ENCODE data around the gene MMP25. TPM values are rescaled to one million over a fixed set of nuclear protein-coding genes. Genes with fewer than 3 reads are reported as not detected.

Gene MMP25
- total RNA-seq, 1 donor from 2014 or later, result 0.13 TPM

- H3K36me3 Mint-ChIP-seq (ENCODE audit: low read depth), result peaks cover 1% of the 10 kb centered on the region
- no peaks in the 10 kb centered on the region for H3K9me3 Mint-ChIP-seq
- H3K27me3 Mint-ChIP-seq, result no peaks in the 10 kb centered on the region
- ATAC-seq (ENCODE audit: low read depth) (no peak), DNase-seq (no peak)
- TF ChIP-seq, protein P1, sequence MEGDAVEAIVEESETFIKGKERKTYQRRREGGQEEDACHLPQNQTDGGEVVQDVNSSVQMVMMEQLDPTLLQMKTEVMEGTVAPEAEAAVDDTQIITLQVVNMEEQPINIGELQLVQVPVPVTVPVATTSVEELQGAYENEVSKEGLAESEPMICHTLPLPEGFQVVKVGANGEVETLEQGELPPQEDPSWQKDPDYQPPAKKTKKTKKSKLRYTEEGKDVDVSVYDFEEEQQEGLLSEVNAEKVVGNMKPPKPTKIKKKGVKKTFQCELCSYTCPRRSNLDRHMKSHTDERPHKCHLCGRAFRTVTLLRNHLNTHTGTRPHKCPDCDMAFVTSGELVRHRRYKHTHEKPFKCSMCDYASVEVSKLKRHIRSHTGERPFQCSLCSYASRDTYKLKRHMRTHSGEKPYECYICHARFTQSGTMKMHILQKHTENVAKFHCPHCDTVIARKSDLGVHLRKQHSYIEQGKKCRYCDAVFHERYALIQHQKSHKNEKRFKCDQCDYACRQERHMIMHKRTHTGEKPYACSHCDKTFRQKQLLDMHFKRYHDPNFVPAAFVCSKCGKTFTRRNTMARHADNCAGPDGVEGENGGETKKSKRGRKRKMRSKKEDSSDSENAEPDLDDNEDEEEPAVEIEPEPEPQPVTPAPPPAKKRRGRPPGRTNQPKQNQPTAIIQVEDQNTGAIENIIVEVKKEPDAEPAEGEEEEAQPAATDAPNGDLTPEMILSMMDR (IDR thresholded peaks at IDR 0.05), result no peak
- H3K27ac Mint-ChIP-seq, result no peak overlapping the region
- intact Hi-C loops (cut with micrococcal nuclease), result no loop called here
- H3K4me3 Mint-ChIP-seq, result peak overlapping the region; percentile 15
- POLR2A ChIA-PET, result interaction anchor here (0.7 kb wide), 1 partner anchor 40 kb away, joined by 5 read pairs; no protein-coding TSS in a partner anchor
- CTCF ChIA-PET, result interaction anchor here (1.3 kb wide), 1 partner anchor 73 kb away, joined by 4 read pairs; no protein-coding TSS in a partner anchor
- peaks cover 23% of the 10 kb centered on the region for H3K4me1 Mint-ChIP-seq
Measured at GRCh38 chr16:3056336-3057180, 10.2 kb downstream of the MMP25 start.

GRCh38 chr16:3057181-3058138, 11.1 kb downstream of the MMP25 start:
- Mint-ChIP-seq H3K4me3 (peak overlapping the region; percentile 15), H3K27me3 (no peaks in the 10 kb centered on the region), H3K36me3 (ENCODE audit: low read depth) (peaks cover 1% of the 10 kb centered on the region), H3K27ac (no peak overlapping the region), H3K9me3 (no peaks in the 10 kb centered on the region), H3K4me1 (peaks cover 23% of the 10 kb centered on the region)
- ChIA-PET CTCF (interaction anchor here (1.5 to 3.0 kb wide), 5 partner anchors 9 to 71 kb away, joined by 5 to 61 read pairs (median 8); no protein-coding TSS in a partner anchor), POLR2A (interaction anchor here (1.1 to 2.9 kb wide), 7 partner anchors 18 to 72 kb away, joined by 3 to 31 read pairs (median 6); no protein-coding TSS in a partner anchor)
- no peak for DNase-seq
- intact Hi-C loops (cut with micrococcal nuclease), result loop anchor here (2.0 kb wide), 5 partner anchors 17 to 101 kb away; no protein-coding TSS in a partner anchor
- TF ChIP-seq, protein P1 (IDR thresholded peaks at IDR 0.05), result no peak
- no peak for ATAC-seq (ENCODE audit: low read depth)

DNA sequence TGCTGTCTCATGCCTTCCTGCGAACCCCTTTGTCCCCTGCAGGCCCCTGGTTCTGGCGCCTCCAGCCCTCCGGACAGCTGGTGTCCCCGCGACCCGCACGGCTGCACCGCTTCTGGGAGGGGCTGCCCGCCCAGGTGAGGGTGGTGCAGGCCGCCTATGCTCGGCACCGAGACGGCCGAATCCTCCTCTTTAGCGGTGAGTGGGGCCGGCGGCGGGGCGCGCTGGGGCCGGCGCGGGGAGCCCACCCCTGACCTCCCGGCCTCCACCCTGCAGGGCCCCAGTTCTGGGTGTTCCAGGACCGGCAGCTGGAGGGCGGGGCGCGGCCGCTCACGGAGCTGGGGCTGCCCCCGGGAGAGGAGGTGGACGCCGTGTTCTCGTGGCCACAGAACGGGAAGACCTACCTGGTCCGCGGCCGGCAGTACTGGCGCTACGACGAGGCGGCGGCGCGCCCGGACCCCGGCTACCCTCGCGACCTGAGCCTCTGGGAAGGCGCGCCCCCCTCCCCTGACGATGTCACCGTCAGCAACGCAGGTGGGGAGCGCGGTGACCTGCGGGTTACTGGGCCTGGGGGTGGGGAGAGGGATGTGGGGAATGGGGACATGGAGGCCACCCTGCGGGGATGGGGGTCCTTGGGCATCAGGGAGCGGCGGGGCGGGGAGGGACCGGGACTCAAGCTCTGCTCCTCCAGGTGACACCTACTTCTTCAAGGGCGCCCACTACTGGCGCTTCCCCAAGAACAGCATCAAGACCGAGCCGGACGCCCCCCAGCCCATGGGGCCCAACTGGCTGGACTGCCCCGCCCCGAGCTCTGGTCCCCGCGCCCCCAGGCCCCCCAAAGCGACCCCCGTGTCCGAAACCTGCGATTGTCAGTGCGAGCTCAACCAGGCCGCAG, 12.0 kb downstream of the MMP25 start:
- DNase-seq (no peak), ATAC-seq (ENCODE audit: low read depth) (peak; percentile 48)
- no peaks in the 10 kb centered on the region for H3K9me3 Mint-ChIP-seq
- peaks cover 1% of the 10 kb centered on the region for H3K36me3 Mint-ChIP-seq (ENCODE audit: low read depth)
- H3K4me3 Mint-ChIP-seq, result peak overlapping the region; percentile 83
- POLR2A ChIA-PET, result interaction anchor here (0.6 to 2.9 kb wide), 20 partner anchors 11 to 225 kb away, joined by 3 to 31 read pairs (median 5); partner anchors contain the start of genes PKMYT1, ZNF213 and ZNF263
- H3K27ac Mint-ChIP-seq, result no peak overlapping the region
- intact Hi-C loops (cut with micrococcal nuclease), result loop anchor here (1.0 to 2.0 kb wide), 10 partner anchors 12 to 442 kb away; partner anchors contain the start of gene MMP25
- no peaks in the 10 kb centered on the region for H3K27me3 Mint-ChIP-seq
- CTCF ChIA-PET, result interaction anchor here (0.6 to 3.0 kb wide), 13 partner anchors 10 to 110 kb away, joined by 3 to 61 read pairs (median 5); no protein-coding TSS in a partner anchor
- H3K4me1 Mint-ChIP-seq, result peaks cover 23% of the 10 kb centered on the region
- TF ChIP-seq, protein P1 (IDR thresholded peaks at IDR 0.05), result no peak

DNA sequence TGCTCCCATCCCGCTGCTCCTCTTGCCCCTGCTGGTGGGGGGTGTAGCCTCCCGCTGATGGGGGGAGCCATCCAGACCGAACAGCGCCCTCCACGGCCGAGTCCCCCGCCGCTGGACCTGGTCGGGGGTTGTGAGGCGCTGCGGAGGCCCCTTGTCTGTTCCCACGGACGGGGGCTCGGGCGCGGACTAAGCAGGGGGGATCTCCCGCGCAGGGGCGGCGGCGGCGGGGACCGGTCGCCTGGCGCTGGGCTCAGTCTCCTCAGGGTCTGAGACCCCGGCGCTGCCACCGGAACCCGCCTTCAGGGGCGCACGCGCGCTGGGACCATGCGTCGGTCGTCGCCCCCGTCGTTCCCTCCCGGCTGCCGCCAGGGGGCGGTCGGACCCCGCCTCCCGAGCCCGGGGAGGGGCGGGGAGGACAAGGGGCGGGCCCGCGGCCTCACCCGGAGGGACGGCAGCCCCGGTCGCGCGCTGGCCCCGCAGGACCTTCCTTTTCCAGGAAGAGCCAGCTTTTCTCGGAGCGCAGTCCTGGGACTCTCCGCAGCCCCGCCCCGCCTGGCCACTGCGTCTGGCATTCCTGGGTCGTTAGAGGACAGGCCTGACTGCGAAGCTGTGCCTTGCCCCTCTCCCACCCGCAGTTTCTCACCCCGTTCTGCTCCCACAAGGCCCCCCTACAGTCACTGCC, 12.8 kb downstream of the MMP25 start:
- Mint-ChIP-seq H3K27me3 (no peaks in the 10 kb centered on the region), H3K9me3 (no peaks in the 10 kb centered on the region), H3K27ac (peak overlapping the region; percentile 70), H3K4me1 (peaks cover 17% of the 10 kb centered on the region), H3K4me3 (peak overlapping the region; percentile 83), H3K36me3 (ENCODE audit: low read depth) (peaks cover 1% of the 10 kb centered on the region)
- intact Hi-C loops (cut with micrococcal nuclease), result loop anchor here (1.0 to 2.0 kb wide), 10 partner anchors 13 to 441 kb away; partner anchors contain the start of gene MMP25
- ChIA-PET CTCF (interaction anchor here (0.6 to 3.0 kb wide), 17 partner anchors 11 to 109 kb away, joined by 3 to 61 read pairs (median 5); no protein-coding TSS in a partner anchor), POLR2A (interaction anchor here (0.6 to 2.9 kb wide), 23 partner anchors 8 to 1413 kb away, joined by 3 to 31 read pairs (median 4); partner anchors contain the start of genes PKMYT1, ZNF213 and ZNF263)
- DNase-seq (peak; percentile 91), ATAC-seq (ENCODE audit: low read depth) (peak; percentile 96)
- TF ChIP-seq, protein P1 (IDR thresholded peaks at IDR 0.05), result no peak
